Measurements from ENCODE around the gene RFXAP. TPM values are rescaled to one million over a fixed set of nuclear protein-coding genes. Genes with fewer than 3 reads are reported as not detected.

Gene RFXAP
- total RNA-seq, 1 donor from 2014 or later: 5.3 TPM

DNA sequence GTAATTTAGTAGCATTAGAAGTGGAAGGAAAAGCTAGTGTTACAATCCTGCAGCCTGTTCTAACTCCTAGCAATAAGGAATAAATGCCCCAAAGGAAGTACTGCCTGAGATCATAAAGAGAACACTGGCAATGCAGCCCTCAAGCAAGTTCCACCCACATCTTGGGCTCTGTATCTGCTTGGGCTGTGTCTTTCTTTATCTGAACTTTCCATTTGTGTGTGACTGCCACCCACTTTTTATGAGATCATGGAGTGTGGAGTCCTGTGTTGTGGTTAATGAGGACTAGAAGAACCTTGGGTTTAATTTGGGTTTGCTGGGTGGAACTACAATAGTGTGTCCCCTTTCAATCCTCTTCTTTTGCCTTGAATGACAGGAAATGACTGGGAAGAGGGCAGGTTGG, 38.2 kb downstream of the RFXAP start:
- H3K9me3 ChIP-seq: no peaks in the 10 kb centered on the region
- H3K4me1 ChIP-seq: no peaks in the 10 kb centered on the region
- H3K27me3 ChIP-seq: no peaks in the 10 kb centered on the region
- TF ChIP-seq, protein P1, sequence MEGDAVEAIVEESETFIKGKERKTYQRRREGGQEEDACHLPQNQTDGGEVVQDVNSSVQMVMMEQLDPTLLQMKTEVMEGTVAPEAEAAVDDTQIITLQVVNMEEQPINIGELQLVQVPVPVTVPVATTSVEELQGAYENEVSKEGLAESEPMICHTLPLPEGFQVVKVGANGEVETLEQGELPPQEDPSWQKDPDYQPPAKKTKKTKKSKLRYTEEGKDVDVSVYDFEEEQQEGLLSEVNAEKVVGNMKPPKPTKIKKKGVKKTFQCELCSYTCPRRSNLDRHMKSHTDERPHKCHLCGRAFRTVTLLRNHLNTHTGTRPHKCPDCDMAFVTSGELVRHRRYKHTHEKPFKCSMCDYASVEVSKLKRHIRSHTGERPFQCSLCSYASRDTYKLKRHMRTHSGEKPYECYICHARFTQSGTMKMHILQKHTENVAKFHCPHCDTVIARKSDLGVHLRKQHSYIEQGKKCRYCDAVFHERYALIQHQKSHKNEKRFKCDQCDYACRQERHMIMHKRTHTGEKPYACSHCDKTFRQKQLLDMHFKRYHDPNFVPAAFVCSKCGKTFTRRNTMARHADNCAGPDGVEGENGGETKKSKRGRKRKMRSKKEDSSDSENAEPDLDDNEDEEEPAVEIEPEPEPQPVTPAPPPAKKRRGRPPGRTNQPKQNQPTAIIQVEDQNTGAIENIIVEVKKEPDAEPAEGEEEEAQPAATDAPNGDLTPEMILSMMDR (IDR thresholded peaks at IDR 0.05): no peak
- no peak overlapping the region for H3K4me3 ChIP-seq
- ATAC-seq (no peak), DNase-seq (no peak)
- no peaks in the 10 kb centered on the region for H3K36me3 ChIP-seq
- intact Hi-C loops (cut with DNase I): loop anchor here (10.0 kb wide), 1 partner anchor 138 kb away; the partner anchor contains the start of gene ALG5
- no peak overlapping the region for H3K27ac ChIP-seq

DNA sequence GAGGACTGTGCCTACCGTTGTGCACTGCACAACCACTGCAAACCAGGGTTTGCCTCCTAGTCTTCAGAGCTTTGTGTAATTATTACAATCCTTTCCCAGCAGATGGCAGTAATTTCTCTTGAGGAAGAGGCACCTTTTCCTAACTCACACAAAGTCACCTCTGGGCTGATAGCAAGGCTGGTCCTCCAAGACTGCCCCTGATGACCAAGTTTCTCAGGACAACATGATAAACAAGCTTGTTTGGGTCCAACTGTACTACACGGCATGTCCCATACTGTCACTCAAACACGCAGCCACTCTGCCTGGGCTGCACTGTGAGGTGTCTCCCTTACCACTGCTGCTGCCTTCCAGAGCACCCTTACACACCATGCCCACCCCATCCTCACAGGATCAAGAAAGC, 39.3 kb downstream of the RFXAP start:
- Histone ChIP-seq H3K9me3 (no peaks in the 10 kb centered on the region), H3K4me1 (no peaks in the 10 kb centered on the region), H3K27me3 (no peaks in the 10 kb centered on the region), H3K27ac (no peak overlapping the region), H3K36me3 (no peaks in the 10 kb centered on the region), H3K4me3 (no peak overlapping the region)
- intact Hi-C loops (cut with DNase I): loop anchor here (10.0 kb wide), 1 partner anchor 137 kb away; the partner anchor contains the start of gene ALG5
- peak; percentile 81 for ATAC-seq
- TF ChIP-seq, protein P1 (IDR thresholded peaks at IDR 0.05): peak; percentile 52
- DNase-seq: no peak

DNA sequence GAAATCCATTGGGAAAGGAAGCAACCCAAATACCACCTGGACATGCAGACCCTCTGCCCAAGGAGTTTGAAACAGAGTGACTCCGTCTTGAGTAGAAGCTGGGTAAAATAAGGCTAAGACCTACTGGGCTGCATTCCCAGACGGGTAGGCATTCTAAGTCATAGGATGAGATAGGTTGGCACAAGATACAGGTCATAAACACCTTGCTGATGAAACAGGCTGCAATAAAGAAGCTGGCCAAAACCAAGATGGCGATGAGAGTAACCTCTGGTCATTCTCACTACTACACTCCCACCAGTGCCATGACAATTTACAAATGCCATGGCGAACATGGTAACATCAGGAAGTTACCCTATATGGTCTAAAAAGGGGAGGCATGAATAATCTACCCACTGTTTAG, 40.2 kb downstream of the RFXAP start:
- H3K4me3 ChIP-seq: no peak overlapping the region
- no peak for DNase-seq
- H3K27me3 ChIP-seq: no peaks in the 10 kb centered on the region
- TF ChIP-seq, protein P1 (IDR thresholded peaks at IDR 0.05): no peak
- intact Hi-C loops (cut with DNase I): loop anchor here (10.0 kb wide), 1 partner anchor 136 kb away; the partner anchor contains the start of gene ALG5
- no peak overlapping the region for H3K27ac ChIP-seq
- H3K36me3 ChIP-seq: no peaks in the 10 kb centered on the region
- H3K9me3 ChIP-seq: no peaks in the 10 kb centered on the region
- H3K4me1 ChIP-seq: no peaks in the 10 kb centered on the region
- ATAC-seq: no peak

DNA sequence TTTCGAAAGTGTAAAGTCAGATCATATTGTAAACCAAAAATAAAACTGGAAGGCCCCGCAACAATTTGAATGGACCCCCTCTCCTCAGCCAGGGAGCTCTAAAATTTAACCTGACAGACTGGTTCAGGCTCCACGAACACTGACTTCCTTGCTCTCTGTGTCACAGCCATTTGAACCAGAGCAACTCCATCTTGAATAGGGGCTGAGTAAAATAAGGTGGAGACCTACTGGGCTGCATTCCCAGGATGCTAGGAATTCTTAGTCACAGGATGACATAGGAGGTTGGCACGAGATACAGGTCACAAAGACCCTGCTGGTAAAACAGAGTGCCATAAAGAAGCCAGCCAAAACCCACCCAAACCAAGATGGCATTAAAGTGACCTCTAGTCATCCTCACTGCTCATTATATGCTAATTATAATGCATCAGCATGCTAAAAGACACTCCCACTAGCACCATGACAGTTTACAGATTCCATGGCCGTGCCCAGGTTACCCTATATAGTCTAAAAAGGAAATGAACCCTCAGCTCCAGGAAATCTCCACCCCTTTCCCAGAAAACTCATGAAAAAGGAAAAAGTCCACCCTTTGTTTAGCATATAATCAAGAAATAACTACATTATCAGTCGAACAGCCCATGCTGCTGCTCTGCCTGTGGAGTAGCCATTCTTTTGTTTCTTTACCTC, 43.1 kb downstream of the RFXAP start:
- no peak overlapping the region for H3K4me3 ChIP-seq
- no peaks in the 10 kb centered on the region for H3K27me3 ChIP-seq
- ATAC-seq: no peak
- no peak for DNase-seq
- peak overlapping the region; percentile 42 for H3K27ac ChIP-seq
- no peaks in the 10 kb centered on the region for H3K9me3 ChIP-seq
- TF ChIP-seq, protein P1 (IDR thresholded peaks at IDR 0.05): no peak
- no peaks in the 10 kb centered on the region for H3K36me3 ChIP-seq
- no peaks in the 10 kb centered on the region for H3K4me1 ChIP-seq
- intact Hi-C loops (cut with DNase I): no loop called here

DNA sequence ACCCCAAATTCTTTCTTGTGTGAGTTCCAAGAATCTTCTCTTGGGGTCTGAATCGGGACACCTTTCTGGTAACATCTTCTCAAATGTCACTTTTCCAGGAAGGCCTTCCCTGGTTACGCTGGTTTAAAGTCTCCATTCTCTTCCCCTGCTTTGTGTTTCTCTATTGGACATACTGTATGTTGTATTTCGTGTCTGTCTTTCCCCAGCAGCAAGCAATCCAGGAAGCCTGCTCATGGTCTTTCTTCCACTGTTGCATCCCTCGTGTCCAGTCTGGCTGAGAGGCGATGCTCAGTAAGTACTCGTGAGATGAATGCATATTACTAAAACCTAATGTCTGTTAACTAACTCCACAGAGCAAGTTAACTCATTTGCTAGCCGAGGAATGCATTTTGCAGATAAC, 43.7 kb downstream of the RFXAP start:
- Histone ChIP-seq H3K9me3 (no peaks in the 10 kb centered on the region), H3K4me3 (no peak overlapping the region), H3K27ac (peak overlapping the region; percentile 42), H3K4me1 (no peaks in the 10 kb centered on the region), H3K36me3 (no peaks in the 10 kb centered on the region), H3K27me3 (no peaks in the 10 kb centered on the region)
- intact Hi-C loops (cut with DNase I): no loop called here
- TF ChIP-seq, protein P1 (IDR thresholded peaks at IDR 0.05): no peak
- ATAC-seq: no peak
- no peak for DNase-seq
